WERI-Rb-1 (cell line): ENCODE measurements around the gene ABLIM3.

Experiments
- DNase-seq: peaks from one replicate; pipeline ENCODE4 v3.0.0-alpha.2; 2020
- H3K27ac ChIP-seq: fragments of 250-450 bp; sonication (Bioruptor Pico); 2 replicates; pipeline ENCODE4 v1.5.1; 2020; ENCODE audit warnings: mild to moderate bottlenecking, moderate library complexity
- H3K27me3 ChIP-seq: fragments of 250-450 bp; sonication (Bioruptor Pico); 2 replicates; pipeline ENCODE4 v1.5.1; 2021; ENCODE audit warnings: mild to moderate bottlenecking, low read depth, moderate library complexity; ENCODE audit not compliant: insufficient read depth, severe bottlenecking
- H3K36me3 ChIP-seq: fragments of 250-450 bp; sonication (Bioruptor Pico); 2 replicates; pipeline ENCODE4 v1.5.1; 2020; ENCODE audit warnings: mild to moderate bottlenecking, moderate library complexity
- H3K4me3 ChIP-seq: 2 replicates; pipeline ENCODE4 v1.5.1; 2011; ENCODE audit warnings: low read depth, mild to moderate bottlenecking, control low read depth, low read length
- H3K9me3 ChIP-seq: fragments of 250-450 bp; sonication (Bioruptor Pico); 2 replicates; pipeline ENCODE4 v1.5.1; 2021; ENCODE audit warnings: mild to moderate bottlenecking, moderate library complexity; ENCODE audit not compliant: severe bottlenecking
- CTCF ChIP-seq: IDR thresholded peaks from 2 replicates; pipeline ENCODE4 v1.5.1; 2011; ENCODE audit warnings: low read depth, mild to moderate bottlenecking, control low read depth, inconsistent platforms, low read length

ABLIM3 gene

DNA sequence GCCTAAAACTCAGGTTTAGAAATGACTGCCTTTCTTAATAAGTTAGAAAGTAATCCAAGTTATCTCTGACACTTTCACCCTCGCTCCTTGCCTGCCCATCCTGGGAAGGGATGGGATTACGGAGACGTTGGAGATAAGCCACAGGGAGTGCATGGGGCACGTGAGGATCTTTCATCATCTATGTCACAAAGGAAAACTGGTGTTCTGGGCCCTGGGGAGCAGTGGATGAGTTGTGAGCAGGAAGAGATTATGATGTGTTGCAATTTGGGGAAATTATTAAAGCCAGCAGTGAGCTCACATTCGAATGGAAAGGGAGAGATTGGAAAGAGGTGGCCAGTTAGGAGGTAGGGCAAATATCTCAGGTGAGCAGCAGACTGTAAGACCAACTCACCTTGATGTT lies 143.2 kb downstream of the ABLIM3 start:
- peak; percentile 32 for DNase-seq
- H3K36me3 ChIP-seq: no peaks in the 10 kb centered on the region

DNA sequence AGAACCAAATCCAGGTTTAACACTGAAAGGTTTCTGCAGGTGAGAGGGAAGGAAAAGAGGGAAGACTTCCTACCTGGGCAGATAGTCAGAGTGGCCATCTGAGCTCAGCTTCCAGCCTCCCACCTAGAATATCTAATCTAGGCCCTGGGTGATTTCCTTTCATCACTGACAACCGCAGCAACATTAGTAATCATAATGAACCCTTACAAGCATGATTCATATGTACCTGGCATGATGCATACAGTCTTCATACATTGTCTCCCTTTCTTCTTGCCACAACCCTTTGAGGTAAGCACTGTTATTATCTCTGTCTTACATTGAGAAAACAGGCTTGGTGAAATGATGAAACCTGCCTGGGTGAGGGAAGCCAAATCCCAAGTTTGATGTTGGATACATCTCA lies 143.9 kb downstream of the ABLIM3 start:
- no peaks in the 10 kb centered on the region for H3K9me3 ChIP-seq
- H3K27ac ChIP-seq: no peak overlapping the region
- no peak for DNase-seq
- no peak overlapping the region for H3K4me3 ChIP-seq
- no peak for TF ChIP-seq CTCF
- H3K36me3 ChIP-seq: no peaks in the 10 kb centered on the region
- H3K27me3 ChIP-seq: peaks cover 27% of the 10 kb centered on the region

More for the DNA sequence above, 143.2 kb downstream of the ABLIM3 start:
- H3K27me3 ChIP-seq: peaks cover 27% of the 10 kb centered on the region
- no peak for TF ChIP-seq CTCF
- H3K27ac ChIP-seq: no peak overlapping the region
- H3K4me3 ChIP-seq: no peak overlapping the region
- H3K9me3 ChIP-seq: no peaks in the 10 kb centered on the region

DNA sequence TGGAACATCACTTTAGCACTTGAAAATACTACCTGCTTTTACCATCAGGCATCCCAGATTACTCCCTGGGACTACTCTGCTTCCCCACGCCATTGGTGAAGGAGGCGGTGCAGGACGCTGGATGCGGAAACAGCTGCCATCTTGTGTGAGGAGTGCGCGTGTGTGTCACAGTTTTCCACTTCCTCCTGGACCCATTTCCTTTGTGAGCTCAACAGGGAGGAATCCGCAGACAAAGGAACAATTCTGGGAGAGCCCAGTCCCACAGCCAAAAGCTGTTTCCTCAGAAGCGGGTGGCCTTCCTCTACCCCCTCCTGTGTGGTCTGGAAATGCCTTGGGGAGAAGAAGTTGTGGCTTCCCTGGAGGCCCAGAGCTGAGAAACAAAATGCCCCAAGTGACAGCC lies 147.1 kb downstream of the ABLIM3 start:
- Histone ChIP-seq H3K9me3 (no peaks in the 10 kb centered on the region), H3K27me3 (peaks cover 14% of the 10 kb centered on the region), H3K36me3 (no peaks in the 10 kb centered on the region), H3K4me3 (no peak overlapping the region), H3K27ac (no peak overlapping the region)
- TF ChIP-seq CTCF: no peak
- no peak for DNase-seq

DNA sequence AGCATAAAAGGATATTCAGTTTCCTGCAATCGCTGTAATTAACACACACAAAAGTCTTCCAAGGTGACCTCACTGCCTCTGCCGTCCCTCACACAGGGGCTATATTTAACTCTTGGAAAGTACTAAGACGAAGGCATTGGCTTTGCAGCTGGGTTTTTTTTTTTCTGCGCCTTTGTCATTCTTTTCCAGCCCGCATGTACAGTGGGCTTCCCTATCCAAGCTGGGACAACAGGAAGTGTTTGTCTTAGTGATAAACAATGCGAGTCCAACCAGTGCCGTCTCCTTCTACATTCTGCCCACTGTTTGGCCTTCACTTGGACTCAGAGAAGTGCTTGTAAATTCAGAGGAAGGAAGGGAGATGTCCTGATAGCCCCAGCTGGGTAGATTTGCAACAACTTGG lies 148.0 kb downstream of the ABLIM3 start:
- Histone ChIP-seq H3K9me3 (no peaks in the 10 kb centered on the region), H3K36me3 (no peaks in the 10 kb centered on the region), H3K4me3 (no peak overlapping the region), H3K27me3 (peaks cover 10% of the 10 kb centered on the region), H3K27ac (no peak overlapping the region)
- no peak for TF ChIP-seq CTCF
- no peak for DNase-seq

- H3K27me3 ChIP-seq: peaks cover 8% of the 10 kb centered on the region
- H3K36me3 ChIP-seq: no peaks in the 10 kb centered on the region
- no peak overlapping the region for H3K27ac ChIP-seq
- H3K9me3 ChIP-seq: no peaks in the 10 kb centered on the region
- no peak for DNase-seq
- no peak for TF ChIP-seq CTCF
- H3K4me3 ChIP-seq: no peak overlapping the region
Measured at GRCh38 chr5:149294872-149295829, 153.9 kb downstream of the ABLIM3 start.
